Measurements from ENCODE around the gene ME3. TPM values are rescaled to one million over a fixed set of nuclear protein-coding genes. Genes with fewer than 3 reads are reported as not detected.

Gene ME3
- polyA plus RNA-seq, 1 experiment, result 15.8 TPM

GRCh38 chr11:86589204-86589603, 83.2 kb downstream of the ME3 start:
- Histone ChIP-seq H3K36me3 (ENCODE audit: control insufficient read depth, insufficient read depth, low read length) (no peaks in the 10 kb centered on the region), H3K27me3 (ENCODE audit: control insufficient read depth, insufficient read depth, low read length) (no peaks in the 10 kb centered on the region), H3K4me3 (ENCODE audit: low read depth, low read length) (no peak overlapping the region)
- POLR2A ChIA-PET, result no interaction called here
- TF ChIP-seq, protein P1, sequence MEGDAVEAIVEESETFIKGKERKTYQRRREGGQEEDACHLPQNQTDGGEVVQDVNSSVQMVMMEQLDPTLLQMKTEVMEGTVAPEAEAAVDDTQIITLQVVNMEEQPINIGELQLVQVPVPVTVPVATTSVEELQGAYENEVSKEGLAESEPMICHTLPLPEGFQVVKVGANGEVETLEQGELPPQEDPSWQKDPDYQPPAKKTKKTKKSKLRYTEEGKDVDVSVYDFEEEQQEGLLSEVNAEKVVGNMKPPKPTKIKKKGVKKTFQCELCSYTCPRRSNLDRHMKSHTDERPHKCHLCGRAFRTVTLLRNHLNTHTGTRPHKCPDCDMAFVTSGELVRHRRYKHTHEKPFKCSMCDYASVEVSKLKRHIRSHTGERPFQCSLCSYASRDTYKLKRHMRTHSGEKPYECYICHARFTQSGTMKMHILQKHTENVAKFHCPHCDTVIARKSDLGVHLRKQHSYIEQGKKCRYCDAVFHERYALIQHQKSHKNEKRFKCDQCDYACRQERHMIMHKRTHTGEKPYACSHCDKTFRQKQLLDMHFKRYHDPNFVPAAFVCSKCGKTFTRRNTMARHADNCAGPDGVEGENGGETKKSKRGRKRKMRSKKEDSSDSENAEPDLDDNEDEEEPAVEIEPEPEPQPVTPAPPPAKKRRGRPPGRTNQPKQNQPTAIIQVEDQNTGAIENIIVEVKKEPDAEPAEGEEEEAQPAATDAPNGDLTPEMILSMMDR (IDR thresholded peaks at IDR 0.05; ENCODE audit: insufficient read depth, low read depth, low read length), result no peak
- CTCF ChIA-PET, result interaction anchor here (0.9 to 1.7 kb wide), 2 partner anchors 11 to 15 kb away, joined by 3 read pairs; no protein-coding TSS in a partner anchor
- DNase-seq (ENCODE audit: low read depth), result no peak

- no peak overlapping the region for H3K4me3 ChIP-seq (ENCODE audit: low read depth, low read length)
- no peaks in the 10 kb centered on the region for H3K36me3 ChIP-seq (ENCODE audit: control insufficient read depth, insufficient read depth, low read length)
- ChIA-PET CTCF (interaction anchor here (0.9 kb wide), 1 partner anchor 10 kb away, joined by 3 read pairs; no protein-coding TSS in a partner anchor), POLR2A (no interaction called here)
- no peaks in the 10 kb centered on the region for H3K27me3 ChIP-seq (ENCODE audit: control insufficient read depth, insufficient read depth, low read length)
- no peak for DNase-seq (ENCODE audit: low read depth)
- TF ChIP-seq, protein P1 (IDR thresholded peaks at IDR 0.05; ENCODE audit: insufficient read depth, low read depth, low read length), result no peak
Observed at GRCh38 chr11:86588566-86589090, 83.8 kb downstream of the ME3 start.

DNA sequence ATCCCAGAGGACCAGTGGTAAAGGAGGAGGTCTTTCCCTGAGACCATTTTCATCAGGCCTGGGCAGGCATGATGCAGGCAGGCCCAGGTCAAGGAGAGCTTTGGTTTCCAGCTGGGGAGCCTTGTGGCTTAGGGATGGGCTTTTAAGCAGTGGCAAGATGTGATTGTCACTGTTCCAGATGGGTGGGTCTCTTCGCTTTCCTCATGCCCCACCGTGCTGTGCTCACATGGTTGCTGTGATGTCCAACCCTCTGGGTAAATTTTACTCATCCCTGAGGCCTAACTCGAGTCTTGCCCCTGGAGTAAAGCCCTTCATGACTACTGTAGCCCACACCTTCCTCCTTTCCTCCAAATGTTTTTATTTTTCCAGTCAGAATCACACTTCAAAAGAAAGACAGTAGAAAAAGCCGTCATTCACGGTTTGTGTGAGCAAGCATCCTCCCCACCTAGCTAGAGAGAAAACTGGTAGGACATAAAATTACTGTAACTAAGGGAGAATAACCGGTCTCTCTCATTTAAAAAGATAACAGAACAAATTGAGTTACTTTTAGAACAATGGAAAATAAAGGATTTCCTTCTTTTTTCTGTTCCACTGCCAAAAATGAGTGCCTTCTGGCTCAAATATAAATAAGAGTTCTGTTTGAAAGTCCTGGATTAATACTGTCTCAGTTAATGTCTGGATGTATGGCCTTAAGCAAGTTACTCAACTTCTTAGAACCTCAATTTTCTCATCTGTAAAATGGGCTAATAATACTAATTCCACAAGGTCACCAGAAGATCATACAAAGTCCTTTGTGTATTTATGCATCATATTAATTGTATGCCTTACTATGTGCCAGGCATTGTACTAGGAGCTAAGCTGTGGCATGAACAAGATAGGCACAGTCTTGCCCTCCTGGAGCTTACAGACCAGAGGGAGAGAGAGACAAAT, 84.9 kb downstream of the ME3 start:
- ChIA-PET CTCF (no interaction called here), POLR2A (no interaction called here)
- H3K27me3 ChIP-seq (ENCODE audit: control insufficient read depth, insufficient read depth, low read length), result no peaks in the 10 kb centered on the region

GRCh38 chr11:86586307-86586706, 86.1 kb downstream of the ME3 start:
- CTCF ChIA-PET, result interaction anchor here (0.9 kb wide), 1 partner anchor 11 kb away, joined by 5 read pairs; no protein-coding TSS in a partner anchor
- TF ChIP-seq, protein P1 (IDR thresholded peaks at IDR 0.05; ENCODE audit: insufficient read depth, low read depth, low read length), result no peak
- H3K27me3 ChIP-seq (ENCODE audit: control insufficient read depth, insufficient read depth, low read length), result no peaks in the 10 kb centered on the region
- no peaks in the 10 kb centered on the region for H3K36me3 ChIP-seq (ENCODE audit: control insufficient read depth, insufficient read depth, low read length)
- no peak for DNase-seq (ENCODE audit: low read depth)
- no peak overlapping the region for H3K4me3 ChIP-seq (ENCODE audit: low read depth, low read length)
- POLR2A ChIA-PET, result no interaction called here

More for the DNA sequence above, 84.9 kb downstream of the ME3 start:
- H3K4me3 ChIP-seq (ENCODE audit: low read depth, low read length), result no peak overlapping the region
- TF ChIP-seq, protein P1 (IDR thresholded peaks at IDR 0.05; ENCODE audit: insufficient read depth, low read depth, low read length), result no peak
- no peaks in the 10 kb centered on the region for H3K36me3 ChIP-seq (ENCODE audit: control insufficient read depth, insufficient read depth, low read length)
- DNase-seq (ENCODE audit: low read depth), result no peak

GRCh38 chr11:86582898-86583297, 89.5 kb downstream of the ME3 start:
- CTCF ChIA-PET, result no interaction called here
- Histone ChIP-seq H3K36me3 (ENCODE audit: control insufficient read depth, insufficient read depth, low read length) (no peaks in the 10 kb centered on the region), H3K4me3 (ENCODE audit: low read depth, low read length) (no peak overlapping the region), H3K27me3 (ENCODE audit: control insufficient read depth, insufficient read depth, low read length) (no peaks in the 10 kb centered on the region)
- DNase-seq (ENCODE audit: low read depth), result no peak
- POLR2A ChIA-PET, result no interaction called here
- TF ChIP-seq, protein P1 (IDR thresholded peaks at IDR 0.05; ENCODE audit: insufficient read depth, low read depth, low read length), result no peak
